Heart right ventricle (tissue), 16 donors: ENCODE measurements around the gene OR51M1. TPM values are rescaled to one million over a fixed set of nuclear protein-coding genes. Genes with fewer than 3 reads are reported as not detected.

Experiments used
- ATAC-seq, 8 donors: fragments of 200-7000 bp; cut with Tn5 transposase; one replicate each; pipeline ENCODE4 v1.9.1; 2020; ENCODE audit warnings: mild to moderate bottlenecking in 8 of 8, moderate library complexity in 8 of 8, moderate number of reproducible peaks in 1 of 8
- DNase-seq, 2 donors: peaks; one replicate each; pipeline ENCODE4 v3.0.0-alpha.2; 2020
- H3K27ac ChIP-seq, 10 donors: fragments of 200-600 bp; sonication (generic) in 2 of 10; one replicate each; pipeline versions ENCODE4 v1.5.0 to v1.8.0; 2020 to 2022; ENCODE audit warnings: mild to moderate bottlenecking in 3 of 10
- H3K27me3 ChIP-seq, 7 donors: fragments of 200-600 bp; one replicate each; pipeline ENCODE4 v1.8.0; 2021 to 2022; ENCODE audit warnings: mild to moderate bottlenecking in 2 of 7
- H3K36me3 ChIP-seq, 9 donors: fragments of 200-600 bp; sonication (generic) in 1 of 9; one replicate each; pipeline versions ENCODE4 v1.5.0 to v1.8.0; 2020 to 2022; ENCODE audit warnings: mild to moderate bottlenecking in 2 of 9
- H3K4me1 ChIP-seq, 9 donors: fragments of 200-600 bp; sonication (generic) in 1 of 9; one replicate each; pipeline versions ENCODE4 v1.5.0 to v1.8.0; 2020 to 2022; ENCODE audit warnings: mild to moderate bottlenecking in 4 of 9
- H3K4me3 ChIP-seq, 10 donors: fragments of 200-600 bp; sonication (generic) in 2 of 10; one replicate each; pipeline versions ENCODE4 v1.5.0 to v1.8.0; 2020 to 2022; ENCODE audit warnings: mild to moderate bottlenecking in 7 of 10, moderate library complexity in 2 of 10
- H3K9me3 ChIP-seq, 11 donors: fragments of 200-600 bp in 10 of 11; sonication (generic) in 2 of 11; one replicate each; pipeline versions ENCODE4 v1.5.0 to v1.8.0; 2013 to 2022; ENCODE audit warnings: mild to moderate bottlenecking in 2 of 11, control low read depth in 1 of 11, moderate library complexity in 1 of 11
- WGBS, 2 donors: extraction: QIAGEN DNeasy Blood & Tissue Kit; methylation state at CpG; one replicate each; pipeline ENCODE4 v1.1.7; 2013; ENCODE audit warnings: inconsistent platforms in 1 of 2; 5-methylcytosine and 5-hydroxymethylcytosine counted together
- intact Hi-C, 10 donors: fragments of 100-400 bp; cut with DNase I; formaldehyde crosslinking; loops; one replicate each; pipeline versions ENCODE4 v1.11.1 to v1.14.2; 2022
- polyA plus RNA-seq, 2 donors: library from polyadenylated mRNA; stranded (reverse); fragments of 200-250 nt; gene quantifications; one replicate each; pipeline ENCODE4 v1.2.3, GENCODE V29; 2013
- total RNA-seq, 10 donors: library from RNA; stranded (reverse); fragmentation: NEBNext Ultra II Directional in 3 of 10; extraction: Animal tissue kit (Norgen Biotek cat#: 25700) in 3 of 10; gene quantifications; one replicate each; pipeline versions ENCODE4 v1.2.1 to v1.2.4, GENCODE V29; 2021 to 2023
- TF ChIP-seq, protein P1 (sequence below), 9 donors: fragments of 200-600 bp; sonication (generic) in 2 of 9; IDR thresholded peaks; one replicate each; pipeline versions ENCODE4 v1.5.0 to v1.8.0; 2021 to 2022; ENCODE audit warnings: antibody characterized with exemption in 9 of 9, mild to moderate bottlenecking in 5 of 9, moderate library complexity in 1 of 9
- donor health status: Arrhythmogenic right ventricular cardiomyopathy.
- donor health status: ischemic (EF 13 %, LVEDD 7.1; RV severe dilation, severe dysfunction).
- donor health status: healthy with polysubstance abuse.
- donor health status: DM: no; HTN: yes; CAD: no.
- donor health status: DM: no; HTN: no; CAD: no.
- donor health status: ischemic (EF 25% LVEDD 6.9; RV normal size, moderate dysfunction).
- donor health status: ischemic (EF 25% LVEDD 5.7; RV mildly dilated, moderate dysfunction).
- donor health status: healthy.
- donor health status: DM: yes; HTN: yes; CAD: no.
- donor health status: Ischemic cardiomyopathy.
- donor health status: ischemic (EF 35%, LVEDD 5.7; RV mildly dilated, moderate dysfunction).
- donor health status: nonischemic (EF 11% LVEDD 7.7; RV severe dilation, severe dysfunction).
- donor health status: DM: yes; HTN: yes; CAD: no.
- donor health status: PGD.
- donor health status: ischemic (EF 29% LVEDD 5.4; RV normal size, mild dysfunction).
- donor health status: nonischemic (EF 23%, LVEDD 6.1; RV moderate dilation, normal function).

Gene OR51M1
- total and polyA plus RNA-seq, 12 donors = not detected

- ATAC-seq = no peak
- Histone ChIP-seq H3K36me3 (no peaks in the 10 kb centered on the region), H3K9me3 (no peaks in the 10 kb centered on the region), H3K27me3 (no peaks in the 10 kb centered on the region), H3K4me3 (no peak within 1 kb of the TSS), H3K4me1 (no peaks in the 10 kb centered on the region), H3K27ac (no peak within 1 kb of the TSS)
- no peak for DNase-seq
- WGBS, 2 donors = 75 to 77% methylated on average over 6 of the region's 6 CpGs
- intact Hi-C loops = no loop called here
- TF ChIP-seq, protein P1, sequence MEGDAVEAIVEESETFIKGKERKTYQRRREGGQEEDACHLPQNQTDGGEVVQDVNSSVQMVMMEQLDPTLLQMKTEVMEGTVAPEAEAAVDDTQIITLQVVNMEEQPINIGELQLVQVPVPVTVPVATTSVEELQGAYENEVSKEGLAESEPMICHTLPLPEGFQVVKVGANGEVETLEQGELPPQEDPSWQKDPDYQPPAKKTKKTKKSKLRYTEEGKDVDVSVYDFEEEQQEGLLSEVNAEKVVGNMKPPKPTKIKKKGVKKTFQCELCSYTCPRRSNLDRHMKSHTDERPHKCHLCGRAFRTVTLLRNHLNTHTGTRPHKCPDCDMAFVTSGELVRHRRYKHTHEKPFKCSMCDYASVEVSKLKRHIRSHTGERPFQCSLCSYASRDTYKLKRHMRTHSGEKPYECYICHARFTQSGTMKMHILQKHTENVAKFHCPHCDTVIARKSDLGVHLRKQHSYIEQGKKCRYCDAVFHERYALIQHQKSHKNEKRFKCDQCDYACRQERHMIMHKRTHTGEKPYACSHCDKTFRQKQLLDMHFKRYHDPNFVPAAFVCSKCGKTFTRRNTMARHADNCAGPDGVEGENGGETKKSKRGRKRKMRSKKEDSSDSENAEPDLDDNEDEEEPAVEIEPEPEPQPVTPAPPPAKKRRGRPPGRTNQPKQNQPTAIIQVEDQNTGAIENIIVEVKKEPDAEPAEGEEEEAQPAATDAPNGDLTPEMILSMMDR (IDR thresholded peaks at IDR 0.05) = no peak
Observed at GRCh38 chr11:5343474-5344335, 39.9 kb upstream of the OR51M1 start, which contains the start of gene OR51B5. Gene OR51B5 (minus strand): TSS chr11:5343524. CDS start chr11:5343524, 0 bp downstream.

DNA sequence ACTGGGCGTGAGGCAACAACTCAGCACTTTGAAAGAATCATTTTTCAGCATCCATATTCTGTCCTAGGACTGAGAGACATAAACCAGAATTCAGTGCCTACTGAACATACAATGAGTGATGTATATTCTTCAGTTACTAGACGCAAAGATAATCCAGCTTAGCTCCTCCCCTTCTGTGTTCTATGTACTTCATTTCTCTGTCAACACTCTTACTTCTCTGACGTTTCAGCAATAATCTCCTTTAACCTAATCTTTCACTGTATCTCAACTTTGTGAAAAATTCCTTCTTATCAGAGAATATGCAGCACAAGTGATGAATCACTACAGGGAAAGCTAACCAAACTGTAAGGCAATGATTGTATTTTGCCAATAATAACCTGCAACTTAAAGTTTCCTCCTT lies 37.8 kb upstream of the OR51M1 start:
- Histone ChIP-seq H3K27me3 (no peaks in the 10 kb centered on the region), H3K4me3 (no peak overlapping the region), H3K27ac (no peak overlapping the region), H3K9me3 (no peaks in the 10 kb centered on the region), H3K4me1 (no peaks in the 10 kb centered on the region), H3K36me3 (no peaks in the 10 kb centered on the region)
- WGBS, 2 donors = 43 to 49% methylated on average over 3 of the region's 3 CpGs
- DNase-seq (no peak), ATAC-seq (no peak)
- TF ChIP-seq, protein P1 (IDR thresholded peaks at IDR 0.05) = no peak
- intact Hi-C loops = no loop called here

DNA sequence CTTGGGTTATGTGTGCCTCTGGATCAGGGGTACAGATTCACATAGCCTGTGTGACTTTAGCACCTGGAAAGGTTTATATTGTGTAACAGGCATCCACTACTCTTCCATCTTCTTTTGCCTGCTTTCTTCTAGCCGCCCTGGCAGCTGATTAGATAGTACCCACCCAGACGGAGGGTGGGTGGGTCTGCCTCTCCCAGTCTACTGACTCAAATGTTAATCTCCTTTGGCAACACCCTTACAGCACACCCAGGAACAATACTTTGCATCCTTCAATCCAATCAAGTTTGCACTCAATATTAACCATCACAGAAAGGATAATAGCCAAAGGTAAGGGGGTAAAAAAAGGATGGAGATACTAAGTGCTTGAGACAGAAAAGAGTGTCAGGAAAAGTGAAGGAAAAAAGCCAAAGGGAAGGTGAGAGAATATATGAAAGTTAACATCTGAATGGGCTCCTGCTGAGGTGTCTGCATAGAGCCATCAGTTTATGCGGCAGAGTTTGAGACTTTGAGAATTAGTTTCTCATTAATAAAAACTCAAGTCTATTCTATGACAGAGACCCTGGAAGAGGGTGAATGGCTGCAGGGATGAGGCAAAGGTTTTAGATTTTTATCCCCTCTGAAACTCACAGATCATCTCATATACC lies 34.9 kb upstream of the OR51M1 start:
- H3K9me3 ChIP-seq = no peaks in the 10 kb centered on the region
- no peaks in the 10 kb centered on the region for H3K27me3 ChIP-seq
- no peak overlapping the region for H3K27ac ChIP-seq
- DNase-seq (no peak), ATAC-seq (no peak)
- no peaks in the 10 kb centered on the region for H3K4me1 ChIP-seq
- no peaks in the 10 kb centered on the region for H3K36me3 ChIP-seq
- no peak overlapping the region for H3K4me3 ChIP-seq
- WGBS, 2 donors = 17 to 20% methylated on average over 3 of the region's 3 CpGs
- TF ChIP-seq, protein P1 (IDR thresholded peaks at IDR 0.05) = no peak
- intact Hi-C loops = no loop called here

DNA sequence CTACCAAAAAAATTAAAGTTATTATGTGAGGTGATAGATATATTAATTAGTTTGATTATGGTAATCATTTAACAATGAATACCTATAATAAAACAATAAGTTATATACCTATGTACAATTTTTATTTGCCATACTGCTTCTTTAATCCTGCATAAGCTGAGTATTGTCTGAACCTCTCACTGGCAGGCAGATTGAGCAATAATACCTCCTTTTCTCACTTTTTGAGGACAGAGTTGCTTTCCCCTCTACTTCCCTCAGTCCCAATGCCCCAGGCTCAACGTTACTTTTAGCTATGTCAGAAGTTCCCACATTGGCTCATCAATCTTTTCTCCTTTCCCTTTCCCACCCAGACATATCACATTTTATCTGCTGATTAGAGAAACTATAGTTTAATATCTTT lies 34.1 kb upstream of the OR51M1 start:
- H3K27me3 ChIP-seq = no peaks in the 10 kb centered on the region
- DNase-seq (no peak), ATAC-seq (no peak)
- TF ChIP-seq, protein P1 (IDR thresholded peaks at IDR 0.05) = no peak
- no peaks in the 10 kb centered on the region for H3K4me1 ChIP-seq
- no peaks in the 10 kb centered on the region for H3K36me3 ChIP-seq
- no peaks in the 10 kb centered on the region for H3K9me3 ChIP-seq
- H3K4me3 ChIP-seq = no peak overlapping the region
- intact Hi-C loops = no loop called here
- WGBS, 2 donors = 45 to 48% methylated on average over 1 of the region's 1 CpG
- no peak overlapping the region for H3K27ac ChIP-seq
